ENCODE data around the gene SIN3A. TPM values are rescaled to one million over a fixed set of nuclear protein-coding genes. Genes with fewer than 3 reads are reported as not detected.

The SIN3A gene
- total and polyA plus RNA-seq, 2 donors (not counting 1 experiment from before 2014, with no cell fraction given) = 32.0 to 153 TPM

GRCh38 chr15:75352186-75353080 is 99.1 kb downstream of the SIN3A start:
- Histone ChIP-seq H3K79me2 (ENCODE audit: control insufficient read depth, insufficient read depth, low read length) (no peaks in the 10 kb centered on the region), H3K27ac (ENCODE audit: low read length in 2 of 2) (no peak overlapping the region), H3K9me3 (ENCODE audit: control extremely low read depth in 1 of 3, control insufficient read depth in 2 of 3, insufficient read depth in 1 of 3, low read length in 2 of 3) (peaks cover 0 to 56% (median 27%) of the 10 kb centered on the region in 3 donors), H3K36me3 (replicated peaks in 1 of 2; ENCODE audit: control extremely low read depth in 1 of 2, control insufficient read depth in 1 of 2, extremely low read depth in 1 of 2, insufficient read depth in 2 of 2, low read length in 1 of 2) (peaks cover 0 to 25% of the 10 kb centered on the region in 2 experiments), H3K4me2 (replicated peaks; ENCODE audit: low read depth, low read length, poor library complexity, severe bottlenecking) (no peak overlapping the region), H3K4me3 (ENCODE audit: control extremely low read depth in 1 of 5, extremely low read depth in 1 of 5, insufficient read depth in 1 of 5, low read depth in 2 of 5, low read length in 4 of 5) (no peak overlapping the region), H2AFZ (ENCODE audit: insufficient read depth, low read depth, low read length, poor library complexity, severe bottlenecking) (no peak overlapping the region), H3K27me3 (replicated peaks in 1 of 4; ENCODE audit: control extremely low read depth in 1 of 4, control insufficient read depth in 3 of 4, insufficient read depth in 4 of 4, low read length in 3 of 4) (no peaks in the 10 kb centered on the region), H4K20me1 (ENCODE audit: control insufficient read depth, insufficient read depth, low read length, poor library complexity, severe bottlenecking) (no peaks in the 10 kb centered on the region), H3K9ac (ENCODE audit: low read length) (no peak overlapping the region), H3K4me1 (ENCODE audit: control insufficient read depth in 2 of 2, insufficient read depth in 2 of 2, low read length in 2 of 2) (peaks cover 27 to 36% of the 10 kb centered on the region in 2 donors)
- POLR2A ChIA-PET = interaction anchor here (1.2 kb wide), 1 partner anchor 16 kb away, joined by 5 read pairs; the partner anchor contains the start of gene MAN2C1
- Mint-ChIP-seq H3K9me3 (ENCODE audit: insufficient read depth) (peaks cover 8% of the 10 kb centered on the region), H3K4me3 (no peak overlapping the region), H3K4me1 (peaks cover 28% of the 10 kb centered on the region), H3K27me3 (no peaks in the 10 kb centered on the region), H3K27ac (no peak overlapping the region)
- DNase-seq = no peak
- intact Hi-C loops (cut with micrococcal nuclease) = loop anchor here (5.0 kb wide), 1 partner anchor 565 kb away; no protein-coding TSS in a partner anchor
- WGBS (ENCODE audit: insufficient coverage) = 96% methylated on average over 13 of the region's 16 CpGs
- no peak for ATAC-seq (ENCODE audit: low read depth)
- TF ChIP-seq CTCF (IDR thresholded peaks at IDR 0.05) = no peak
- no peak for TF ChIP-seq EZH2 (IDR thresholded peaks at IDR 0.05; ENCODE audit: borderline replicate concordance, insufficient read depth, low read depth, low read length, poor library complexity, severe bottlenecking)
- CTCF ChIA-PET = interaction anchor here (0.8 to 3.7 kb wide), 2 partner anchors 17 to 289 kb away, joined by 3 to 15 read pairs; partner anchors contain the start of gene MAN2C1
